ENCODE data around the gene PAFAH1B2. TPM values are rescaled to one million over a fixed set of nuclear protein-coding genes. Genes with fewer than 3 reads are reported as not detected.

The PAFAH1B2 gene
- total RNA-seq, 1 donor from 2014 or later, result 203 TPM

- Histone ChIP-seq H3K9me3 (ENCODE audit: low read depth) (no peaks in the 10 kb centered on the region), H3K9ac (no peak overlapping the region), H3K27me3 (no peaks in the 10 kb centered on the region), H3K27ac (no peak overlapping the region), H2AFZ (replicated peaks) (no peak overlapping the region), H3K4me2 (no peak overlapping the region), H3F3A (ENCODE audit: low read depth) (peaks cover 21% of the 10 kb centered on the region), H3K4me1 (peaks cover 15% of the 10 kb centered on the region), H3K36me3 (no peaks in the 10 kb centered on the region), H3K4me3 (no peak overlapping the region), H3K79me2 (ENCODE audit: low read depth) (no peaks in the 10 kb centered on the region), H4K20me1 (ENCODE audit: low read depth) (no peaks in the 10 kb centered on the region)
- peak overlapping the region; percentile 8 for H3K27ac Mint-ChIP-seq
- peaks cover 17% of the 10 kb centered on the region for H3K4me1 Mint-ChIP-seq
- no peaks in the 10 kb centered on the region for H3K9me3 Mint-ChIP-seq
- DNase-seq (ENCODE audit: low spot score), result no peak
- H3K36me3 Mint-ChIP-seq, result peaks cover 10% of the 10 kb centered on the region
- H3K27me3 Mint-ChIP-seq (ENCODE audit: insufficient read depth, low read depth), result peaks cover 2% of the 10 kb centered on the region
- TF ChIP-seq EZH2 (IDR thresholded peaks at IDR 0.05) (no peak), CTCF (IDR thresholded peaks at IDR 0.05) (no peak), EZH2phosphoT487 (IDR thresholded peaks at IDR 0.05) (no peak)
- no peak overlapping the region for H3K4me3 Mint-ChIP-seq
These were observed 50.2 kb downstream of the PAFAH1B2 start for GRCh38 chr11:117194267-117194666.

- Mint-ChIP-seq H3K27me3 (ENCODE audit: insufficient read depth, low read depth) (peaks cover 2% of the 10 kb centered on the region), H3K4me1 (peaks cover 25% of the 10 kb centered on the region), H3K36me3 (peaks cover 10% of the 10 kb centered on the region), H3K9me3 (no peaks in the 10 kb centered on the region), H3K27ac (peak overlapping the region; percentile 73), H3K4me3 (no peak overlapping the region)
- H3K79me2 ChIP-seq (ENCODE audit: low read depth), result no peaks in the 10 kb centered on the region
- H2AFZ ChIP-seq (replicated peaks), result no peak overlapping the region
- DNase-seq (ENCODE audit: low spot score), result no peak
- no peaks in the 10 kb centered on the region for H3K36me3 ChIP-seq
- H3K27me3 ChIP-seq, result no peaks in the 10 kb centered on the region
- no peaks in the 10 kb centered on the region for H3K9me3 ChIP-seq (ENCODE audit: low read depth)
- H3K4me2 ChIP-seq, result no peak overlapping the region
- no peak overlapping the region for H3K4me3 ChIP-seq
- no peak overlapping the region for H3K27ac ChIP-seq
- no peaks in the 10 kb centered on the region for H4K20me1 ChIP-seq (ENCODE audit: low read depth)
- H3K4me1 ChIP-seq, result peaks cover 25% of the 10 kb centered on the region
- H3K9ac ChIP-seq, result no peak overlapping the region
- TF ChIP-seq EZH2phosphoT487 (IDR thresholded peaks at IDR 0.05) (no peak), EZH2 (IDR thresholded peaks at IDR 0.05) (no peak), CTCF (IDR thresholded peaks at IDR 0.05) (no peak)
- peaks cover 26% of the 10 kb centered on the region for H3F3A ChIP-seq (ENCODE audit: low read depth)
These were observed 51.2 kb downstream of the PAFAH1B2 start for GRCh38 chr11:117195258-117195657.

DNA sequence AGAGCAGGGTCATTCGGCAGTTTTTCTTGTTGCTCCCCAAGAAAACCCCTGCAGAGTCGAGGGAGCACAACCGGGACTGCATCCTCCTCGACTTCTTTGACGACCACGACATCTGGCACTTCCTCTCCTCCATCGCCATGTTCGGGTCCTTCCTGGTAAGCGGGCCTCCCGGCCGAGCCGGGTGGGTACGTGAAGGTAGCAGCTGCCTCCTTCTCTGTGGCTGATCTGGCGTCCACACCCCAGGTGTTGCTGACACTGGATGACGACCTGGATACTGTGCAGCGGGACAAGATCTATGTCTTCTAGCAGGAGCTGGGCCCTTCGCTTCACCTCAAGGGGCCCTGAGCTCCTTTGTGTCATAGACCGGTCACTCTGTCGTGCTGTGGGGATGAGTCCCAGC lies 51.7 kb downstream of the PAFAH1B2 start:
- H3K9me3 Mint-ChIP-seq, result no peaks in the 10 kb centered on the region

More for the DNA sequence above, 51.7 kb downstream of the PAFAH1B2 start:
- H3K9me3 ChIP-seq (ENCODE audit: low read depth), result no peaks in the 10 kb centered on the region
- no peak overlapping the region for H2AFZ ChIP-seq (replicated peaks)
- H3K36me3 Mint-ChIP-seq, result peaks cover 10% of the 10 kb centered on the region
- H3K27me3 Mint-ChIP-seq (ENCODE audit: insufficient read depth, low read depth), result peaks cover 2% of the 10 kb centered on the region
- no peak overlapping the region for H3K4me3 ChIP-seq
- H3K36me3 ChIP-seq, result no peaks in the 10 kb centered on the region
- H3K27me3 ChIP-seq, result no peaks in the 10 kb centered on the region
- H4K20me1 ChIP-seq (ENCODE audit: low read depth), result no peaks in the 10 kb centered on the region
- peaks cover 27% of the 10 kb centered on the region for H3K4me1 ChIP-seq
- no peak overlapping the region for H3K4me2 ChIP-seq
- DNase-seq (ENCODE audit: low spot score), result no peak
- H3K4me1 Mint-ChIP-seq, result peaks cover 30% of the 10 kb centered on the region
- no peak overlapping the region for H3K27ac ChIP-seq
- no peak overlapping the region for H3K9ac ChIP-seq
- no peak overlapping the region for H3K4me3 Mint-ChIP-seq
- peaks cover 26% of the 10 kb centered on the region for H3F3A ChIP-seq (ENCODE audit: low read depth)
- no peak for TF ChIP-seq CTCF (IDR thresholded peaks at IDR 0.05)
- TF ChIP-seq EZH2 (IDR thresholded peaks at IDR 0.05), result no peak
- TF ChIP-seq EZH2phosphoT487 (IDR thresholded peaks at IDR 0.05), result no peak
- no peak overlapping the region for H3K27ac Mint-ChIP-seq
- H3K79me2 ChIP-seq (ENCODE audit: low read depth), result no peaks in the 10 kb centered on the region
